GM13976 (cell line): ENCODE results near the gene PRKAG2.

Experiments used
- DNase-seq: peaks from one replicate; pipeline ENCODE4 v3.0.0; 2012; ENCODE audit warnings: low spot score
- CTCF ChIP-seq: IDR thresholded peaks from 2 replicates; pipeline ENCODE4 v1.5.1; 2012; ENCODE audit warnings: borderline replicate concordance, mild to moderate bottlenecking; ENCODE audit not compliant: insufficient read depth; ENCODE audit errors: extremely low read depth, missing control alignments, control extremely low read depth
- in situ Hi-C: fragments of 300-500 bp; cut with MboI; formaldehyde crosslinking; loops from one replicate; pipeline ENCODE4 v1.12.0; 2022; ENCODE audit warnings: low sequenced_read_pairs, mixed read lengths, inconsistent platforms; ENCODE audit not compliant: unreplicated experiment

PRKAG2 gene

GRCh38 chr7:151807846-151808245, 69.1 kb downstream of the PRKAG2 start:
- in situ Hi-C loops, result no loop called here
- DNase-seq, result no peak
- TF ChIP-seq CTCF, result no peak

DNA sequence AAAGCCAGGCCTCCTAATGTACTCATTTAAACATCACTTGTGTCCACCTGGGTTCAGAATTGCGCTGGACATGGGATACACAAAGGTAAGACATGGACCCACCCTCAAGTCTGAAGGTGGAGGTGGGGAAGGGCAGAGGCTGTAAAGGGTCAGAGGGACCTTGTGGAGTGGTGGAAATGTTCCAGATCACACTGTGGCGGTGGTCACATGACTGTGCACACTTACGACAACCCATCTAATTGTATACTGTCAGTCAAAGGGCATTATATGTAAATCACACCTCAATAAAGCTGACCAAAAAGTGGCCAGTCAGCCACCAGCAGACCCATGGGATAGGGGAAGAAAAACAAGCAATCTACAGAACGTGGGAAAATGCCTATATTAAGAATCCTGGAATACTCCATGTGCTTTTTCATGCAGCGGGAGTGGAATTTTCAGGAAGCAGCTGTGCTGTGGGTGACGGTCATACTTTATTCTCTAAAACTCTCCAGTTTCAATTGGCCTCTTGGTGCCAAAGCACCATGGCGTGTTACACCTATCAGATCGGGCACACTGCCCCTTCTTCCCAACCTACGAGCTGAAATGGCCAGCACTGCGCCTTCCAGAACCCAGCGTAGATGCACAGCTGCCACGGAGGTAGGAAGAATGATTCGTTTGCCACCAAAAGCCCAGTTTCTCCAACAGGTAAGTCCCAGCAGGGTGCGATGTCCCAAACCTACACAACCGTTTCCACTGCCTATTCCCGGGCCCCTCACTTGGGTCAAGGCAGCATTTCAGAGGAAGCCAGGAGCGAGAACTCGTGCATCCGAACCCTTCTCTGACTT, 69.8 kb downstream of the PRKAG2 start:
- DNase-seq, result no peak
- in situ Hi-C loops, result no loop called here
- no peak for TF ChIP-seq CTCF

- no peak for TF ChIP-seq CTCF
- in situ Hi-C loops, result no loop called here
- no peak for DNase-seq
These were observed 70.7 kb downstream of the PRKAG2 start for GRCh38 chr7:151806204-151806603.

- in situ Hi-C loops, result no loop called here
- no peak for TF ChIP-seq CTCF
These were observed 71.7 kb downstream of the PRKAG2 start for GRCh38 chr7:151805191-151805590.

GRCh38 chr7:151804756-151805155, 72.2 kb downstream of the PRKAG2 start:
- no peak for DNase-seq
- TF ChIP-seq CTCF, result no peak
- in situ Hi-C loops, result no loop called here

More at GRCh38 chr7:151805191-151805590, 71.7 kb downstream of the PRKAG2 start:
- DNase-seq, result no peak

DNA sequence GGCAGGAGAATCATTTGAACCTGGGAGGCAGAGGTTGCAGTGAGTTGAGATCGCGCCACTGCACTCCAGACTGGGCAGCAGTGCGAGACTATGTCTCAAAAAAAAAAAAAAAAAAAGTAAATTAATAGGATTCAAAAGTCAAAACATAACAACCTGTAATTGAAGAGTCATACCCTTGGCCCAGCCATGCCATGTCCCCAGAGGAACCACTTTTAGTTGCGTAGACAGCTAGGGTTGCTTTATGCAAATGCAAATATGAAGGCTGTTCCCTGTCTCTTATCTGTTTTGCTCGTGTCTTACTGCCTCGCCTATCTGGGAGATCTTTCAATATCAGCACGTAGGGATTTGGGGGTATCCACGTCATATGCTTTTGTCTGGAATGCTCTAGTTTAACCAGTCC, 73.1 kb downstream of the PRKAG2 start:
- in situ Hi-C loops, result no loop called here
- no peak for TF ChIP-seq CTCF
- DNase-seq, result no peak

GRCh38 chr7:151802469-151802846, 74.5 kb downstream of the PRKAG2 start:
- in situ Hi-C loops, result no loop called here
- no peak for DNase-seq
- TF ChIP-seq CTCF, result no peak
